HFF-Myc (cell line): ENCODE data around the gene STXBP5.

Source experiments
- DNase-seq: peaks from one replicate; pipeline ENCODE4 v3.0.0-alpha.2; 2011; ENCODE audit warnings: low read depth; ENCODE audit errors: extremely low read depth
- H3K4me3 ChIP-seq: replicated peaks from 2 replicates; pipeline ENCODE4 v1.5.1; 2011; ENCODE audit warnings: low read depth, mild to moderate bottlenecking, control low read depth, low read length
- TF ChIP-seq, protein P1 (sequence below): IDR thresholded peaks from 2 replicates; pipeline ENCODE4 v1.5.1; 2012; ENCODE audit warnings: mild to moderate bottlenecking, low read depth, low read length, control low read depth; ENCODE audit errors: missing control alignments

The STXBP5 gene

DNA sequence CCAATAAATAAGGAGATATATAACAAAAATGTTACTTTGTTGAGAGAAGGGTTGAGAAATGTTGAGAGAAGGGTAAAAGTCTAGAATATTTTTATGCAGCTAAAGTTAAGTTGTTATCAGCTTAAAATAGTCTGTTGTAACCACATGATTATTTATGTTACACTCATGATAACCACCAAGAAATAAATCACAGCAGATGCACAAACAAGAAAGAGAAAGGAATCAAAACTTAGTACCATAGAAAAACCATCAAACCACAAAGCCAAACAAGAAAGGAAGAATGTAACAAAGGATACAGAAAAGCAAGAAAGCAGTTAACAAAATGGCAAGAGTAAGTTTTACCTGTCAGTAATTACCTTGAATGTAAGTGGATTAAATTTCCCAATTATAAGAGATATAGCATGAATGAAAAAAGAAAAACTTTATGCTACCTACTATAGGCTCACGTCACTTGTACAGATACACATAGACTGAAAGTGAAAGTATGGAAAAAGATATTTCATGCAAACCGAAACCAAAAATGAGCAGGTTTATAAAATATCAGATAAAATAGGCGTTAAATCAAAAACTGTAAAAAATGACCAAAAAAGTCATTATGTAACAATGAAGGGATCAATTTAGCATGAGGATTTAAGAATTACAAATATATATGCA is 93.6 kb downstream of the STXBP5 start:
- no peak for DNase-seq
- no peak overlapping the region for H3K4me3 ChIP-seq
- TF ChIP-seq, protein P1, sequence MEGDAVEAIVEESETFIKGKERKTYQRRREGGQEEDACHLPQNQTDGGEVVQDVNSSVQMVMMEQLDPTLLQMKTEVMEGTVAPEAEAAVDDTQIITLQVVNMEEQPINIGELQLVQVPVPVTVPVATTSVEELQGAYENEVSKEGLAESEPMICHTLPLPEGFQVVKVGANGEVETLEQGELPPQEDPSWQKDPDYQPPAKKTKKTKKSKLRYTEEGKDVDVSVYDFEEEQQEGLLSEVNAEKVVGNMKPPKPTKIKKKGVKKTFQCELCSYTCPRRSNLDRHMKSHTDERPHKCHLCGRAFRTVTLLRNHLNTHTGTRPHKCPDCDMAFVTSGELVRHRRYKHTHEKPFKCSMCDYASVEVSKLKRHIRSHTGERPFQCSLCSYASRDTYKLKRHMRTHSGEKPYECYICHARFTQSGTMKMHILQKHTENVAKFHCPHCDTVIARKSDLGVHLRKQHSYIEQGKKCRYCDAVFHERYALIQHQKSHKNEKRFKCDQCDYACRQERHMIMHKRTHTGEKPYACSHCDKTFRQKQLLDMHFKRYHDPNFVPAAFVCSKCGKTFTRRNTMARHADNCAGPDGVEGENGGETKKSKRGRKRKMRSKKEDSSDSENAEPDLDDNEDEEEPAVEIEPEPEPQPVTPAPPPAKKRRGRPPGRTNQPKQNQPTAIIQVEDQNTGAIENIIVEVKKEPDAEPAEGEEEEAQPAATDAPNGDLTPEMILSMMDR, result no peak

DNA sequence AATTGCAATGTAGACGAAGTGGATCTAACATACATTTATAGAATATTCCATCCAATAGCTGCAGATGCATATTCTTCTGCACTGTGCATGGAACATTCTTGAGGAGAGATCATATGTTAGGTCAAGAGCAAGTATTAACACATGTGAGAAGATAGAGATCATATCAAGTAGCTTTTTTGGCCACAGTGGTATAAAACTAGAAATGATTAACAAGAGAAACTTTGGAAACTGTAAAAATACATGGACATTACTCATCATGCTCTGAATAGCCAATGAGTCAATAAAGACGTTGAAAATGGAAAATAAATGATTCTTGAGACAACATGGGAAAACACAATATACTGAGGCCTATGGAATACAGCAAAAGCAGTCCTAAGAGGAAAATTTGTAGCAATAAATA is 94.2 kb downstream of the STXBP5 start:
- TF ChIP-seq, protein P1, result no peak
- no peak overlapping the region for H3K4me3 ChIP-seq
- DNase-seq, result no peak

DNA sequence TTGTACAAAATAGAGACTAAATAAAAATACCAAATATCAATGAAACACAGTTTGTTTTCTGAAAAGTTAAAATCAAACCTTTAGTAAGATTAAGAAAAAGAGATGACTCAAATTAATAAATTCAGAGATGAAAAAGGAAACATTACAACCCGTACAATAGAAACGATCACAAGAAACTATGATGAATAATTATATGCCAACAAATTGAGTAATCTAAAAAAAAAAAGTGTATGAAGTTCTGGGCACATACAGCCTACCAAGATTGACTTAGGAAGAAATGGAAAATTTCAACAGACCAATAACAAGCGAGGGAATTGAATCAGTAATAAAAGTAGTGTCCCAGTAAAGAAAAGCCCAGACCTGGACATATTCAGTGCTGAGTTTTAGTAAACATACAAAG is 94.8 kb downstream of the STXBP5 start:
- no peak for DNase-seq
- TF ChIP-seq, protein P1, result no peak
- no peak overlapping the region for H3K4me3 ChIP-seq

DNA sequence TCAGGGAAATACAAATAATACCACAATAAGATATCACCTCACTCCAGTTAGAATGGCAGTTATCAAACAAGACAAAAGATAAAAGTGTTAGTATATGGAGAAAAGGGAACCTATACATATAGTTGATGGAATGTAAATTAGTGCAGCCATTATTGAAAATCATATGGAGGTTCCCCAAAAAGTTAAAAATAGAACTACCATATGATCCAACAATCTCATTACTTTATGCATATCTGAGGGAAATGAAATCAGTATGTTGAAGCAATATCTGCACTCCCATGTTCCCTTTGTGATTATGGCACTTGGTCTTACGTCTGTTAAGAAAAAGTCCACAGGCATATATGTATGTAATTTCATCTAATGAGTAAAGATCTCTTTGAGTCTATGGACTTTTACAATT is 96.9 kb downstream of the STXBP5 start:
- no peak for DNase-seq
- H3K4me3 ChIP-seq, result no peak overlapping the region
- TF ChIP-seq, protein P1, result no peak

DNA sequence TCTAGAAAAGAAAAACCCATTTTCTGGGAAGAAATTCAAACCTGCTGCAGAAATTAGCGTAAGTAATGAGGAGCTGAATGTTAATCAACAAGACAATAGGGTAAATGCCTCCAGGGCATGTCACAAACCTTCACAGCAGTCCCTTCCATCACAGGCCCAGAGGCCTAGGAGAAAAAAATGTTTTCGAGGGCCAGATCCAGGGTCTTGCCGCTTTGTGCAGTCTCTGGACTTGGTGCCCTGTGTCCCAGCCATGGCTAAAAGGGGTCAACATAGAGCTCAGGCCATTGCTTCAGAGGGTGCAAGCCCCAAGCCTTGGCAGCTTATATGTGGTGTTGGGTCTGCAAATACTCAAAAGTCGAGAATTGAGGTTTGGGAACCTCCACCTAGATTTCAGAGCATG is 99.8 kb downstream of the STXBP5 start:
- TF ChIP-seq, protein P1, result no peak

DNA sequence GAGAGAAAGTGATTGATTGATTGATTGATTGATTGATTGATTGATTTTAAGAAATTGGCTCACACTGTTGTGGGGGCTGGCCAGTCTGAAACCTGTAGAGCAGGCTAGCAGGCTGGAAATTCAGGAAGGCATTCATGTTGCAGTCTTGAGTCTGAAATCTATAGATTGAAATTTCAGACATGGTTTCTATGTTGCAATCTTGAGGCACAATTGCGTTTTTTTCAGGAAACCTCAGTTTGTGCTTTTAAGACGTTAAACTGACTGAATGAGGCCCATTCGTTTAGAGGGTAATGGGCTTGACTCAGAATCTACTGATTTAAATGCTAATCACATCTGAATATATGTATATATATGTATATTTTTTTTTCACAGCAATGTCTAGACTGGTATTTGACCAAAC is 106.3 kb downstream of the STXBP5 start:
- H3K4me3 ChIP-seq, result no peak overlapping the region
- no peak for DNase-seq
- TF ChIP-seq, protein P1, result no peak

More for the DNA sequence above, 99.8 kb downstream of the STXBP5 start:
- H3K4me3 ChIP-seq, result no peak overlapping the region
- DNase-seq, result no peak

DNA sequence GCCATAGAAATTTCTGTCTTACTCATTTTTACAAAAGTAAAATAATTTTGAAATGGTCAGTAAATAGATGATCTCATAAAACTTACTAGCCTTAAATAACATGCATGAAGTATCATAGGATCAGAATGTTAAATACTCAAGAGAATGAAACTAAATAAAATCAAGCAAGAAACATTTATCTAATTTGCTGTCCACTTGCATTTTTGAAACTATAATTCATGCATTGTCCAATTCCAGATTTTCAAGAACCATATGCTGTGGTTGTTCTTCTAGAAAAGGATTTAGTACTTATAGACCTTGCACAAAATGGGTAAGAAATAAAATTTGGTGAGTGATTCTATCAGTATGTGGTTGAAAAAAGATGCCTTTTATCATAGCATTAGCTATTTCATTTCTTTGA is 107.0 kb downstream of the STXBP5 start:
- TF ChIP-seq, protein P1, result no peak
- H3K4me3 ChIP-seq, result no peak overlapping the region
- no peak for DNase-seq
